IMR-90 (cell line): ENCODE results near the gene ANKMY2. TPM values are rescaled to one million over a fixed set of nuclear protein-coding genes. Genes with fewer than 3 reads are reported as not detected.
A peak's percentile ranks its signal among the peaks of the same experiment; 100 is the strongest.

Experiments used
- ATAC-seq: fragments of 200-7000 bp; cut with Tn5 transposase; 2 replicates; pipeline ENCODE4 v1.9.1; 2020; ENCODE audit warnings: low read depth, mild to moderate bottlenecking, moderate library complexity
- BruUV-seq: library from RNA; stranded (reverse); fragments of 400-500 nt; replicated peaks from 2 replicates; lab custom pipeline; 2021; lab: Mats Ljungman, UMichigan
- CTCF ChIA-PET: fragments of 300-600 bp; formaldehyde crosslinking; extraction: SDS; loops from one replicate; lab custom pipeline; 2021; ENCODE audit warnings: antibody characterized with exemption; lab: Yijun Ruan, JAX
- POLR2A ChIA-PET: fragments of 300-600 bp; sonication (Branson Sonifier 250); formaldehyde crosslinking; loops from one replicate; lab custom pipeline; 2022; ENCODE audit warnings: antibody characterized with exemption; ENCODE audit not compliant: unreplicated experiment; lab: Charles Lee
- DNase-seq: peaks from one replicate; pipeline ENCODE4 v3.0.0; 2013
- H2AFZ ChIP-seq: replicated peaks from 2 replicates; pipeline ENCODE3; 2013; ENCODE audit warnings: low read length, mild to moderate bottlenecking; ENCODE audit not compliant: poor library complexity
- H2AK5ac ChIP-seq: 2 replicates; pipeline ENCODE4 v1.6.1; 2013; ENCODE audit warnings: low read depth, low read length, inconsistent platforms
- H2AK9ac ChIP-seq: replicated peaks from 2 replicates; pipeline ENCODE3; 2013; ENCODE audit warnings: mild to moderate bottlenecking, low read depth, low read length, moderate library complexity; ENCODE audit not compliant: poor library complexity
- H2BK120ac ChIP-seq: 2 replicates; pipeline ENCODE4 v1.6.1; 2013; ENCODE audit warnings: low read depth, low read length, inconsistent platforms
- H2BK15ac ChIP-seq: 3 replicates; pipeline ENCODE4 v1.6.1; 2013; ENCODE audit warnings: low read depth, low read length, inconsistent platforms
- H2BK20ac ChIP-seq: 2 replicates; pipeline ENCODE4 v1.6.1; 2013; ENCODE audit warnings: low read depth, mild to moderate bottlenecking, inconsistent platforms, low read length, moderate library complexity
- H2BK5ac ChIP-seq: 2 replicates; pipeline ENCODE4 v1.6.1; 2013; ENCODE audit warnings: mild to moderate bottlenecking, low read depth, low read length, inconsistent platforms; ENCODE audit not compliant: poor library complexity, severe bottlenecking
- H3K14ac ChIP-seq: replicated peaks from 2 replicates; pipeline ENCODE4 v1.6.1; 2013; ENCODE audit warnings: low read depth, low read length, inconsistent platforms
- H3K18ac ChIP-seq: 2 replicates; pipeline ENCODE4 v1.6.1; 2013; ENCODE audit warnings: low read depth, low read length, control low read depth
- H3K23ac ChIP-seq: 2 replicates; pipeline ENCODE4 v1.6.1; 2013; ENCODE audit warnings: low read depth, low read length, inconsistent platforms
- H3K27ac ChIP-seq: 2 replicates; pipeline ENCODE4 v1.5.1; 2013; ENCODE audit warnings: mild to moderate bottlenecking, control low read depth, low read length; ENCODE audit not compliant: insufficient read depth
- H3K27me3 ChIP-seq: 2 replicates; pipeline ENCODE4 v1.6.1; 2013; ENCODE audit warnings: low read length; ENCODE audit not compliant: control insufficient read depth, insufficient read depth
- H3K36me3 ChIP-seq: 2 replicates; pipeline ENCODE4 v1.6.1; 2013; ENCODE audit warnings: low read length, mixed read lengths; ENCODE audit not compliant: control insufficient read depth, insufficient read depth
- H3K4ac ChIP-seq: 2 replicates; pipeline ENCODE4 v1.6.1; 2013; ENCODE audit warnings: low read depth, low read length, inconsistent platforms
- H3K4me1 ChIP-seq: 2 replicates; pipeline ENCODE4 v1.6.1; 2013; ENCODE audit warnings: low read length, mixed read lengths; ENCODE audit not compliant: control insufficient read depth, insufficient read depth
- H3K4me2 ChIP-seq: 2 replicates; pipeline ENCODE4 v1.6.1; 2013; ENCODE audit warnings: low read depth, mild to moderate bottlenecking, control low read depth, low read length, moderate library complexity
- H3K4me3 ChIP-seq: 2 replicates; pipeline ENCODE4 v1.5.1; 2013; ENCODE audit warnings: low read depth, mild to moderate bottlenecking, control low read depth, low read length, moderate library complexity; ENCODE audit not compliant: insufficient read depth
- H3K56ac ChIP-seq: 2 replicates; pipeline ENCODE4 v1.6.1; 2013; ENCODE audit warnings: low read length, inconsistent platforms; ENCODE audit not compliant: insufficient read depth; ENCODE audit errors: extremely low read depth
- H3K79me1 ChIP-seq, 2 experiments: 2 replicates each; pipeline ENCODE4 v1.6.1; 2013; ENCODE audit warnings: low read length in 2 of 2, inconsistent platforms in 1 of 2, low read depth in 1 of 2
- H3K9ac ChIP-seq: 2 replicates; pipeline ENCODE4 v1.6.1; 2013; ENCODE audit warnings: low read depth, low read length, control low read depth
- H3K9me1 ChIP-seq: 2 replicates; pipeline ENCODE4 v1.6.1; 2013; ENCODE audit warnings: low read length, inconsistent platforms; ENCODE audit not compliant: insufficient read depth
- H3K9me3 ChIP-seq: 2 replicates; pipeline ENCODE4 v1.6.1; 2013; ENCODE audit warnings: low read length; ENCODE audit not compliant: control insufficient read depth, insufficient read depth
- H4K20me1 ChIP-seq: 2 replicates; pipeline ENCODE4 v1.6.1; 2013; ENCODE audit warnings: low read length, inconsistent platforms; ENCODE audit not compliant: insufficient read depth
- H4K5ac ChIP-seq: 2 replicates; pipeline ENCODE4 v1.6.1; 2013; ENCODE audit warnings: mild to moderate bottlenecking, low read depth, low read length, control low read depth
- H4K8ac ChIP-seq, 2 experiments: 2 replicates each; pipeline ENCODE4 v1.6.1; 2013; ENCODE audit warnings: low read depth in 2 of 2, low read length in 2 of 2, control low read depth in 1 of 2, inconsistent platforms in 1 of 2
- H4K91ac ChIP-seq: 2 replicates; pipeline ENCODE4 v1.6.1; 2013; ENCODE audit warnings: low read depth, low read length, inconsistent platforms; ENCODE audit not compliant: insufficient read depth
- CTCF ChIP-seq: conservative IDR thresholded peaks from 2 replicates; pipeline ENCODE4 v1.5.1; 2012; ENCODE audit warnings: mild to moderate bottlenecking, low read depth, low read length, improper control_type of control experiment
- FOS ChIP-seq: fragments of 150-350 bp; IDR thresholded peaks from 2 replicates; pipeline ENCODE4 v1.6.1; 2016; ENCODE audit warnings: low read depth, low read length
- MAFK ChIP-seq: IDR thresholded peaks from 2 replicates; pipeline ENCODE4 v1.6.1; 2012; ENCODE audit warnings: low read depth, low read length, improper control_type of control experiment
- MAZ ChIP-seq: IDR thresholded peaks from 2 replicates; pipeline ENCODE4 v1.6.1; 2012; ENCODE audit warnings: low read depth, mild to moderate bottlenecking, low read length, improper control_type of control experiment, moderate library complexity, borderline replicate concordance
- SMC3 ChIP-seq: fragments of 150-350 bp; IDR thresholded peaks from 2 replicates; pipeline ENCODE4 v1.6.1; 2016; ENCODE audit warnings: low read depth, mild to moderate bottlenecking, antibody characterized with exemption, low read length, moderate library complexity
- WGBS, 2 experiments: methylation state at CpG; one replicate each; pipeline versions ENCODE4 v1.1.5 to v1.1.7; 2013; ENCODE audit warnings: missing lambda C conversion rate in 2 of 2; ENCODE audit not compliant: insufficient read length in 1 of 2; ENCODE audit errors: extremely low coverage in 2 of 2; 5-methylcytosine and 5-hydroxymethylcytosine counted together
- dilution Hi-C: fragments of 300-500 bp; cut with HindIII; formaldehyde crosslinking; loops from one replicate; pipeline ENCODE4 v1.14.3; 2018; ENCODE audit warnings: low sequenced_read_pairs; ENCODE audit not compliant: unreplicated experiment
- in situ Hi-C: fragments of 300-500 bp; cut with MboI; formaldehyde crosslinking; loops from 3 replicates; pipeline ENCODE4 v1.14.3; 2019; ENCODE audit warnings: low sequenced_read_pairs, inconsistent platforms, mixed read lengths
- intact Hi-C: fragments of 100-400 bp; cut with micrococcal nuclease; formaldehyde crosslinking; loops from 2 replicates; pipeline ENCODE4 v1.10.0; 2022
- polyA plus RNA-seq, 3 experiments: library from polyadenylated mRNA; depleted of rRNA; stranded (reverse); fragments of >200 nt; gene quantifications; 2 replicates each; pipeline ENCODE4 v1.2.3, GENCODE V29; 2012; ENCODE audit warnings: low replicate concordance in 1 of 3
- total RNA-seq: library from RNA; depleted of rRNA; stranded (reverse); fragments of >200 nt; gene quantifications from 2 replicates; pipeline ENCODE4 v1.2.3, GENCODE V29; 2012
- TF ChIP-seq, protein P1 (sequence below): fragments of 150-350 bp; IDR thresholded peaks from 2 replicates; pipeline ENCODE4 v1.6.1; 2017; ENCODE audit warnings: mild to moderate bottlenecking, antibody characterized with exemption, low read length, low read depth

The ANKMY2 gene
- total and polyA plus RNA-seq, 2 of the 4 experiments (the other 2 are of a cell fraction) = 19.5 to 41.9 TPM

GRCh38 chr7:16616542-16616941 is 29.0 kb downstream of the ANKMY2 start:
- Histone ChIP-seq H3K18ac (no peak overlapping the region), H4K8ac (no peak overlapping the region), H4K5ac (no peak overlapping the region), H3K56ac (no peak overlapping the region), H4K20me1 (no peaks in the 10 kb centered on the region), H2BK120ac (no peak overlapping the region), H3K9me1 (peaks cover 5% of the 10 kb centered on the region; the same call in 1 of the 2 replicates), H2BK15ac (no peak overlapping the region), H3K4me2 (no peak overlapping the region), H3K79me1 (peaks cover 5 to 6% of the 10 kb centered on the region in 2 experiments; a peak in 3 of 4 replicates), H3K27ac (no peak overlapping the region), H2BK5ac (no peak overlapping the region), H2AK5ac (peak overlapping the region; percentile 27; the same call in 1 of the 2 replicates), H2AFZ (no peak overlapping the region), H3K4me1 (peaks cover 5% of the 10 kb centered on the region), H4K91ac (no peak overlapping the region), H3K4ac (no peak overlapping the region), H2BK20ac (no peak overlapping the region), H3K36me3 (peaks cover 9% of the 10 kb centered on the region; the same call in 1 of the 2 replicates), H3K27me3 (no peaks in the 10 kb centered on the region), H2AK9ac (no peak overlapping the region), H3K14ac (no peak overlapping the region), H3K4me3 (no peak overlapping the region), H3K23ac (no peak overlapping the region), H3K9me3 (no peaks in the 10 kb centered on the region), H3K9ac (no peak overlapping the region)
- no peak for ATAC-seq
- intact Hi-C loops = no loop called here
- TF ChIP-seq MAFK (no peak), CTCF (no peak), FOS (no peak), MAZ (no peak), SMC3 (no peak)
- TF ChIP-seq, protein P1, sequence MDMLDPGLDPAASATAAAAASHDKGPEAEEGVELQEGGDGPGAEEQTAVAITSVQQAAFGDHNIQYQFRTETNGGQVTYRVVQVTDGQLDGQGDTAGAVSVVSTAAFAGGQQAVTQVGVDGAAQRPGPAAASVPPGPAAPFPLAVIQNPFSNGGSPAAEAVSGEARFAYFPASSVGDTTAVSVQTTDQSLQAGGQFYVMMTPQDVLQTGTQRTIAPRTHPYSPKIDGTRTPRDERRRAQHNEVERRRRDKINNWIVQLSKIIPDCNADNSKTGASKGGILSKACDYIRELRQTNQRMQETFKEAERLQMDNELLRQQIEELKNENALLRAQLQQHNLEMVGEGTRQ = no peak
- ChIA-PET CTCF (interaction anchor here (0.7 kb wide), 1 partner anchor 33 kb away, joined by 4 read pairs; no protein-coding TSS in a partner anchor), POLR2A (no interaction called here)
- DNase-seq = no peak
- dilution Hi-C loops = no loop called here
- 80% methylated on average over 2 of the region's 18 CpGs; no CpG with 5 or more reads in 1 of the 2 experiments for WGBS, 2 experiments
- in situ Hi-C loops = loop anchor here (25.0 kb wide), 1 partner anchor 296 kb away; no protein-coding TSS in a partner anchor
- BruUV-seq = no TSS peak
